Fibroblast of mammary gland (primary cell): ENCODE results near the gene ENPP4.

Experiments used
- DNase-seq: peaks from one replicate; pipeline ENCODE4 v3.0.0-alpha.2; 2010; ENCODE audit warnings: low read depth
- H3K4me3 ChIP-seq: 2 replicates; pipeline ENCODE4 v1.5.1; 2011; ENCODE audit warnings: low read depth, mild to moderate bottlenecking, low read length, moderate library complexity; ENCODE audit not compliant: control insufficient read depth
- TF ChIP-seq, protein P1 (sequence below): conservative IDR thresholded peaks from 2 replicates; pipeline ENCODE4 v1.5.1; 2011; ENCODE audit warnings: low read depth, low read length, inconsistent platforms; ENCODE audit not compliant: control insufficient read depth, insufficient read depth

Gene ENPP4

DNA sequence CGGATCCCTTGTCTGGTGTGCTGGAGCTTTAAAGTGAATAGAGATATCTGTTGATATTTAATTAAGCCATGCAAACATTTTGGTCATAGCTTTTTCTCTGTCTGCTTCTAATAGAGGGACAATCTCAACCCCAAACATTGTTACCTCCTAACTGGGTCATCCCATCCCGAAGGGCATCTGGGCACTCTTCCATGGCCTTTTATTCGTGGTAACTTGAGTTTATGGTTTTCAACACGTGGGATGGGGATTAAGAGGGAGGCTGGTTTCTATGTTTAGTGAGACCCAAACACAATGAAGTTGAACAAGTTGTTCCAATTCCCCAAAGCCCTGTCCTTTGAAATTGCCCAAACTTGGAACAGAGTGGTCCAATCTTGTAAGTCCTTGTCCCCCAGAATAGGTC lies 42.4 kb downstream of the ENPP4 start:
- H3K4me3 ChIP-seq: no peak overlapping the region
- TF ChIP-seq, protein P1, sequence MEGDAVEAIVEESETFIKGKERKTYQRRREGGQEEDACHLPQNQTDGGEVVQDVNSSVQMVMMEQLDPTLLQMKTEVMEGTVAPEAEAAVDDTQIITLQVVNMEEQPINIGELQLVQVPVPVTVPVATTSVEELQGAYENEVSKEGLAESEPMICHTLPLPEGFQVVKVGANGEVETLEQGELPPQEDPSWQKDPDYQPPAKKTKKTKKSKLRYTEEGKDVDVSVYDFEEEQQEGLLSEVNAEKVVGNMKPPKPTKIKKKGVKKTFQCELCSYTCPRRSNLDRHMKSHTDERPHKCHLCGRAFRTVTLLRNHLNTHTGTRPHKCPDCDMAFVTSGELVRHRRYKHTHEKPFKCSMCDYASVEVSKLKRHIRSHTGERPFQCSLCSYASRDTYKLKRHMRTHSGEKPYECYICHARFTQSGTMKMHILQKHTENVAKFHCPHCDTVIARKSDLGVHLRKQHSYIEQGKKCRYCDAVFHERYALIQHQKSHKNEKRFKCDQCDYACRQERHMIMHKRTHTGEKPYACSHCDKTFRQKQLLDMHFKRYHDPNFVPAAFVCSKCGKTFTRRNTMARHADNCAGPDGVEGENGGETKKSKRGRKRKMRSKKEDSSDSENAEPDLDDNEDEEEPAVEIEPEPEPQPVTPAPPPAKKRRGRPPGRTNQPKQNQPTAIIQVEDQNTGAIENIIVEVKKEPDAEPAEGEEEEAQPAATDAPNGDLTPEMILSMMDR: no peak
- DNase-seq: no peak

DNA sequence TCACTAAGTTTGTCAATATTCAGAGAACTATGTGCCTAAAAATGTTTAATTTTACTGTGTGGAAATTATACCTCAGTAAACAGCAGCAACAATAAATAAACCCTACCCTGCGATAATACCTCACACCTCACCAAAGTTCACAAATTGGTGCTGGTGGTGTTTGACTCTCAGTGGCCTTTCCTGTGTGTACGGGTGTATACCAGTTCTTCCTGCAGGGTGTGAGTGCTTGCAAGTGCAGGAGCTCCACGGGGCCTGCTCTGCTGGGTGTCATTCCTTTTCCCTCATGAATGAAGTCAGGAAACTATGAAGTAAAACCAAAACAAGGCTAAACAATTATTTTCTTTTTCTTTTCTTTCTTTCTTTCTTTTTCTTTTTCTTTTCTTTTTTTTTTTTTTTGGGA lies 45.1 kb downstream of the ENPP4 start:
- TF ChIP-seq, protein P1: no peak
- H3K4me3 ChIP-seq: no peak overlapping the region
- DNase-seq: no peak

DNA sequence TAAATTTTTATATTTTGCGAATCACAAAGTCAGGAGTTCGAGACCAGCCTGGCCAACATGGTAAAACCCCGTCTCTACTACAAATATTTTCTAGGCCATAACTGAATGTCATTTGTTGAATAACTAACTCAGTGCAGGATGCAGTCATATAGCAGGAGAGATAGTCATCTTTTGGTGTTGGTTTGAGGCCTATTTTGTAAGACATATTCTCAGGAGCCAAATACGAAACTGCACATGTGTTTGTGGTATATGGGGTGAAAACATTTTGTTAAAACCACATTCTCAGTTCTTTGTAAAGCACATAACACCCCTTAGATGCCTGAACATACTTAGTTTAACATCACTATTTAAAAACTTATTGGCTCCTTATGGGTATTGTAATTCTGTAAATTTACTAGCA lies 45.7 kb downstream of the ENPP4 start:
- TF ChIP-seq, protein P1: no peak
- no peak overlapping the region for H3K4me3 ChIP-seq
- peak; percentile 19 for DNase-seq

DNA sequence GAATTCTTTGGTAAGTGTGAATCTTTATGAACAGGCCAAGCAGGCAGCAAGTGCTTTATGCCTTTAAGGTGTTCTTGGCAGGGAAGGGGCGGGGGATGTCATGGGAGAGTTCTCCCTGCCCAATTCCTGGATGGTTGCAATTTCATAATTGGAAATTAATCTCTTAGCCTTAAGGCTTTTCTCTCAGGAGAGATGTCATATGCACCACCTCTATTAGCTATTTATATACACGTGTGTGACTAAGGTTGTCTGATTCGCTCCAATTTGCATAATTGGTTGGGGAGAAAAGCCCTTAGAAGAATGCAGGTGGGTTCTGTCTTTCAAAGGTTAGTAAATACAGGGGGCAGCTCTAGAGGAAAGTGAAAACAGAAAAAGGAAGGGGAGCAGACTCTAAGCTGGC lies 46.2 kb downstream of the ENPP4 start:
- TF ChIP-seq, protein P1: no peak
- no peak for DNase-seq
- no peak overlapping the region for H3K4me3 ChIP-seq

DNA sequence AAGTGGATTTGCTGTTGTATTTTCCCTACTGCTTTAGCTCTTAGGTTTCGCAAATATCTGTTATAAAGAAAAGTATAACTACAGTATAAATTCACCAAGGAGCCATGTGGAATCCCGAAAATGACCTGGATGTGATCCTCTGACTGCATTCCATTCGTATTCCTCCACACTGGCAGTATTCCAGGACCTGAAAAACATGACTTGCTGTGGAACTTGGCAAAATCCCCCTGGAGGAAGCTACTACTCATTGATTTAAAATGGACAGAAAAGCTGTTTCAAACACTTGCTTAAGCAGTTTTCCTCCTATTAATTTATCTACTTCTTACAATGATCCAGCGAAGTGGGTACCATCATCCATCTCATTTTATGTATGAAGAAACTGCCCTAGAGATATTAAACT lies 54.3 kb downstream of the ENPP4 start:
- H3K4me3 ChIP-seq: no peak overlapping the region
- TF ChIP-seq, protein P1: peak; percentile 35
- DNase-seq: peak; percentile 94

DNA sequence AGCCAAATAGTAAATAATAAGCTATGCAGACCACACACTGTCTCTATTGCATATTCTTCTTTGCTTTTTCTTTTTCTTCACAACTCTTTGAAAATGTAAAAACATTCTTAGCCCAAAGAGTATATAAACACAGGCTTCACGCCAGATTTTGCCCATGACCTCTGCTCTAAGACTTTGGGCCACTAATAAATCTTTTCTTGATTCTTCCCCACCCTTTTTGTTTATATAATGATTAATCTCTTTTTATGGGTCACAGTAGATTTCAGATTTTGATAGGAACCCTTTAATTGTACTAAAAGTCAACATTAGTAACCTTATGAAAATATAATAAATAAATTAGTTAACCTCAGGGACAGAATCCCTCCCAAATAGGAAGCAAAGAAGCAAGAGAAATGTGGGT lies 56.8 kb downstream of the ENPP4 start:
- H3K4me3 ChIP-seq: no peak overlapping the region
- no peak for DNase-seq
- TF ChIP-seq, protein P1: no peak

DNA sequence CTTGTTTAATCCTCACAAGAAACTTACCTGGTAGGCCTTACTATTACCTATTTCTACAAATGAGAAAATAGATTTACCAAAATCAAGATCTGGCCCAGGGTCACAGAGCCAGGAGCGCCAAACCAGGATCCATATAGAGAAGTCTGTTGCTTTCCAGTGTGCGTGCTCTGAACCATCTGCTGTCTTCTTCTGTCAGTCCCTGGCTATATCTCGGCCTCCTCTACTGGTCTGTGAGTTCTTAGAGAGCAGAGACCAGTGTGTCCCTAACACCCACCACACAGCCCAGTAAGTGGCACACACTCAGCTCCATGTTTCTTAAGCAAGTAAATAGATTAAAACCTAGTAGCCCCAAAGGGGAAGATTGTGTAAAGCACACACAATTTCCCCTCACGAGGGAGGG lies 59.9 kb downstream of the ENPP4 start:
- no peak overlapping the region for H3K4me3 ChIP-seq
- DNase-seq: no peak
- TF ChIP-seq, protein P1: no peak
